Kidney (tissue), 14 donors: ENCODE data around the gene PTPRT. TPM values are rescaled to one million over a fixed set of nuclear protein-coding genes. Genes with fewer than 3 reads are reported as not detected.

Source experiments
- DNase-seq, 5 donors: peaks; one replicate each; pipeline ENCODE4 v3.0.0-alpha.2; 2013 to 2020
- FAIRE-seq: peaks from 2 replicates; lab custom pipeline; 2012; peaks lifted over from hg19 to GRCh38; lab: Jason Lieb, UNC
- H3K27ac ChIP-seq, 2 donors: one replicate each; pipeline ENCODE4 v1.7.0; 2013; ENCODE audit warnings: low read depth in 2 of 2, low read length in 2 of 2, inconsistent platforms in 1 of 2
- H3K27me3 ChIP-seq: one replicate; pipeline ENCODE4 v1.7.1; 2013; ENCODE audit warnings: low read length, inconsistent platforms; ENCODE audit not compliant: control insufficient read depth, insufficient read depth
- H3K36me3 ChIP-seq, 3 donors: one replicate each; pipeline versions ENCODE4 v1.7.0 to v1.7.1; 2013; ENCODE audit warnings: low read length in 3 of 3, control low read depth in 1 of 3, inconsistent platforms in 1 of 3; ENCODE audit not compliant: insufficient read depth in 3 of 3, control insufficient read depth in 2 of 3
- H3K4me1 ChIP-seq, 3 donors: one replicate each; pipeline versions ENCODE4 v1.7.0 to v1.7.1; 2013; ENCODE audit warnings: low read length in 3 of 3, inconsistent platforms in 1 of 3, low read depth in 1 of 3; ENCODE audit not compliant: control insufficient read depth in 2 of 3, insufficient read depth in 2 of 3
- H3K4me3 ChIP-seq, 3 donors: one replicate each; pipeline versions ENCODE4 v1.7.0 to v1.8.1; 2013; ENCODE audit warnings: low read length in 3 of 3, control low read depth in 1 of 3, inconsistent platforms in 1 of 3
- H3K9ac ChIP-seq, 3 donors: one replicate each; pipeline versions ENCODE4 v1.7.0 to v1.7.1; 2013; ENCODE audit warnings: low read length in 3 of 3, control low read depth in 1 of 3, inconsistent platforms in 1 of 3
- H3K9me3 ChIP-seq, 3 donors: one replicate each; pipeline versions ENCODE4 v1.7.0 to v1.7.1; 2013; ENCODE audit warnings: low read length in 3 of 3, control low read depth in 1 of 3, inconsistent platforms in 1 of 3; ENCODE audit not compliant: control insufficient read depth in 2 of 3, insufficient read depth in 1 of 3
- CTCF ChIP-seq: IDR thresholded peaks from 3 replicates; pipeline ENCODE4 v1.5.1; 2012; ENCODE audit warnings: mild to moderate bottlenecking, moderate library complexity, borderline replicate concordance; ENCODE audit not compliant: insufficient read depth; ENCODE audit errors: extremely low read depth
- intact Hi-C: fragments of 100-400 bp; cut with DNase I; formaldehyde crosslinking; loops from one replicate; pipeline ENCODE4 v1.11.1; 2022
- polyA plus RNA-seq: library from polyadenylated mRNA; stranded (reverse); fragments of 350-450 nt; fragmentation: Illumina TruSeq; extraction: RNeasy Lipid Tissue Mini Kit (QIAGEN cat#74804); gene quantifications from one replicate; pipeline ENCODE4 v1.2.3, GENCODE V29; 2014; ENCODE audit warnings: low read depth, low replicate concordance; ENCODE audit not compliant: insufficient read depth
- total RNA-seq: library from RNA; stranded (reverse); fragmentation: NEBNext Ultra II Directional; extraction: Animal tissue kit (Norgen Biotek cat#: 25700); gene quantifications from one replicate; pipeline ENCODE4 v1.2.1, GENCODE V29; 2021
- donor health status: control.
- donor health status: control.
- donor health status: control.
- donor health status: control.
- donor health status: control.
- donor health status: DM: yes; HTN: yes; CAD: no.
- donor health status: Normal renal cell carcinoma (clear cell type).

PTPRT gene
- total and polyA plus RNA-seq, 2 donors from 2014 or later = 0.60 TPM; not detected in 1

GRCh38 chr20:42378826-42379225, 810.9 kb downstream of the PTPRT start:
- no peak for FAIRE-seq

GRCh38 chr20:42376131-42376530, 813.6 kb downstream of the PTPRT start:
- no peak for DNase-seq
- no peaks in the 10 kb centered on the region for H3K4me1 ChIP-seq
- no peak overlapping the region for H3K4me3 ChIP-seq
- FAIRE-seq = no peak
- H3K36me3 ChIP-seq = no peaks in the 10 kb centered on the region
- intact Hi-C loops = no loop called here
- H3K9me3 ChIP-seq = no peaks in the 10 kb centered on the region
- H3K27me3 ChIP-seq = no peaks in the 10 kb centered on the region
- no peak for TF ChIP-seq CTCF
- no peak overlapping the region for H3K27ac ChIP-seq
- H3K9ac ChIP-seq = no peak overlapping the region

More at GRCh38 chr20:42378826-42379225, 810.9 kb downstream of the PTPRT start:
- intact Hi-C loops = no loop called here
- TF ChIP-seq CTCF = no peak
- no peaks in the 10 kb centered on the region for H3K36me3 ChIP-seq
- no peaks in the 10 kb centered on the region for H3K9me3 ChIP-seq
- no peak overlapping the region for H3K4me3 ChIP-seq
- DNase-seq = no peak
- no peak overlapping the region for H3K27ac ChIP-seq
- H3K27me3 ChIP-seq = no peaks in the 10 kb centered on the region
- no peak overlapping the region for H3K9ac ChIP-seq
- no peaks in the 10 kb centered on the region for H3K4me1 ChIP-seq

- DNase-seq (no peak), FAIRE-seq (no peak)
- intact Hi-C loops = no loop called here
- no peak overlapping the region for H3K27ac ChIP-seq
- TF ChIP-seq CTCF = no peak
- H3K4me3 ChIP-seq = no peak overlapping the region
- no peaks in the 10 kb centered on the region for H3K27me3 ChIP-seq
- H3K9ac ChIP-seq = no peak overlapping the region
- H3K4me1 ChIP-seq = no peaks in the 10 kb centered on the region
- no peaks in the 10 kb centered on the region for H3K9me3 ChIP-seq
- no peaks in the 10 kb centered on the region for H3K36me3 ChIP-seq
Measured at GRCh38 chr20:42373049-42373448, 816.7 kb downstream of the PTPRT start.

GRCh38 chr20:42370075-42370474, 819.6 kb downstream of the PTPRT start:
- H3K27ac ChIP-seq = no peak overlapping the region
- no peak overlapping the region for H3K9ac ChIP-seq
- H3K36me3 ChIP-seq = no peaks in the 10 kb centered on the region
- FAIRE-seq (no peak), DNase-seq (no peak)
- no peaks in the 10 kb centered on the region for H3K9me3 ChIP-seq
- no peak overlapping the region for H3K4me3 ChIP-seq
- intact Hi-C loops = no loop called here
- TF ChIP-seq CTCF = no peak
- H3K4me1 ChIP-seq = no peaks in the 10 kb centered on the region
- no peaks in the 10 kb centered on the region for H3K27me3 ChIP-seq
